ENCODE measurements around the gene RAP1A. TPM values are rescaled to one million over a fixed set of nuclear protein-coding genes. Genes with fewer than 3 reads are reported as not detected.

Gene RAP1A
- total and polyA plus RNA-seq, 2 donors (not counting 3 experiments of a cell fraction or from before 2014, with no cell fraction given): 17.8 to 56.4 TPM

DNA sequence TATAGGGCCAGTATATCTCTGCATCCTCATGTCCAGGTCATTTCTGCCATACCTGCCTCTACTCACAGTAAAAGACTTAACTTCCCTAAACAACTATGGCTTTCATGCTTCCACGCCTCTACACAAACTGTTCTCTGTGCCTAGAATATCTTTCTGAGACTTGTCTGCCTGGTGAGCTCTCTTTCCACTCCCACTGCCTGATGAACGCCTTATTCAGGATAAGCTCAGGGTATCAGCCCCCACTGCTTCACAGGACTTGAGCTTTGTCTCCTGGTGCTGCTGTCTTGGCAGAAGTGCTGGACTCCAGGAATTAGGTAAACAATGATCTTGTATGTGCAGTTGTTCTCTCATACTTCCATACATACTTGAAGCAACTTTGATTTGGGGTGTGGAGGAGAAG, 131.3 kb downstream of the RAP1A start:
- H3K36me3 ChIP-seq (ENCODE audit: control insufficient read depth in 2 of 2, extremely low read depth in 1 of 2, insufficient read depth in 2 of 2, low read length in 2 of 2): no peaks in the 10 kb centered on the region
- no peak overlapping the region for H2AFZ ChIP-seq (ENCODE audit: low read depth, low read length)
- no peaks in the 10 kb centered on the region for H3K27me3 ChIP-seq (ENCODE audit: control insufficient read depth in 2 of 2, insufficient read depth in 2 of 2, low read length in 2 of 2)
- intact Hi-C loops (cut with micrococcal nuclease): no loop called here
- dilution Hi-C loops (cut with MboI; ENCODE audit: extremely low pct_ligation_motif_present, low sequenced_read_pairs): no loop called here
- H4K20me1 ChIP-seq (replicated peaks; ENCODE audit: control insufficient read depth, extremely low read depth, insufficient read depth, low read length): no peaks in the 10 kb centered on the region
- ChIA-PET CTCF (interaction anchor here (0.8 to 11.1 kb wide), 9 partner anchors 13 to 269 kb away, joined by 3 to 487 read pairs (median 6); no protein-coding TSS in a partner anchor), POLR2A (no interaction called here)
- H3K4me2 ChIP-seq (ENCODE audit: insufficient read depth, low read length): no peak overlapping the region
- H3K27ac ChIP-seq (ENCODE audit: insufficient read depth, low read depth, low read length): no peak overlapping the region
- H3K4me1 ChIP-seq (ENCODE audit: control insufficient read depth, extremely low read depth, insufficient read depth, low read length): peaks cover 9% of the 10 kb centered on the region
- H3K9me3 ChIP-seq (replicated peaks; ENCODE audit: control insufficient read depth, insufficient read depth, low read length): no peaks in the 10 kb centered on the region
- no peak for TF ChIP-seq MYC (IDR thresholded peaks at IDR 0.05; ENCODE audit: low read depth, low read length)
- TF ChIP-seq POLR2A (IDR thresholded peaks at IDR 0.05; ENCODE audit: low read depth, low read length): no peak
- TF ChIP-seq POLR2AphosphoS5 (IDR thresholded peaks at IDR 0.05; ENCODE audit: insufficient read depth, low read depth, low read length): no peak
- TF ChIP-seq CTCF (IDR thresholded peaks at IDR 0.05; ENCODE audit: extremely low read depth in 1 of 2, insufficient read depth in 1 of 2, low read depth in 1 of 2, low read length in 2 of 2): no peak
- TF ChIP-seq FOS (IDR thresholded peaks at IDR 0.05; ENCODE audit: borderline replicate concordance, insufficient read depth, low read length): no peak
- no peak for TF ChIP-seq GATA2 (IDR thresholded peaks at IDR 0.05; ENCODE audit: insufficient read depth, insufficient read length, low read depth, low read length)
- TF ChIP-seq JUN (IDR thresholded peaks at IDR 0.05; ENCODE audit: borderline replicate concordance, insufficient read depth, insufficient read length, low read depth): no peak
- no peak for TF ChIP-seq EZH2 (IDR thresholded peaks at IDR 0.05; ENCODE audit: borderline replicate concordance, low read depth, low read length, severe bottlenecking)
- TF ChIP-seq, protein P1, sequence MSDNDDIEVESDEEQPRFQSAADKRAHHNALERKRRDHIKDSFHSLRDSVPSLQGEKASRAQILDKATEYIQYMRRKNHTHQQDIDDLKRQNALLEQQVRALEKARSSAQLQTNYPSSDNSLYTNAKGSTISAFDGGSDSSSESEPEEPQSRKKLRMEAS (IDR thresholded peaks at IDR 0.05; ENCODE audit: insufficient read depth, insufficient read length): no peak
- H3K9ac ChIP-seq (replicated peaks; ENCODE audit: extremely low read depth, insufficient read depth, low read length): no peak overlapping the region
- BruUV-seq (replicated peaks): no TSS peak
- H3K9me1 ChIP-seq (replicated peaks; ENCODE audit: control insufficient read depth, extremely low read depth, insufficient read depth, low read length): no peaks in the 10 kb centered on the region
- FAIRE-seq: no peak
- peaks cover under 1% of the 10 kb centered on the region for H3K79me2 ChIP-seq (ENCODE audit: control insufficient read depth, insufficient read depth, low read length)
- no peak overlapping the region for H3K4me3 ChIP-seq (replicated peaks in 1 of 3; ENCODE audit: insufficient read depth in 1 of 3, low read depth in 1 of 3, low read length in 3 of 3)
- DNase-seq (ENCODE audit: low read depth, low spot score): no peak
